Hematopoietic multipotent progenitor cell (in vitro differentiated cells): ENCODE results near the gene PPP6R2. TPM values are rescaled to one million over a fixed set of nuclear protein-coding genes. Genes with fewer than 3 reads are reported as not detected.
A peak's percentile ranks its signal among the peaks of the same experiment; 100 is the strongest.

Experiments
- DNase-seq, 3 donors: peaks; one replicate each; pipeline ENCODE4 v3.0.0-alpha.2; 2011 to 2015; ENCODE audit warnings: low read depth in 2 of 3, low spot score in 2 of 3
- total RNA-seq: library from RNA; depleted of rRNA; stranded (reverse); fragments of >200 nt; gene quantifications from one replicate; pipeline ENCODE4 v1.2.3, GENCODE V29; 2012

Gene PPP6R2
- total RNA-seq, 1 donor: 70.3 TPM

DNA sequence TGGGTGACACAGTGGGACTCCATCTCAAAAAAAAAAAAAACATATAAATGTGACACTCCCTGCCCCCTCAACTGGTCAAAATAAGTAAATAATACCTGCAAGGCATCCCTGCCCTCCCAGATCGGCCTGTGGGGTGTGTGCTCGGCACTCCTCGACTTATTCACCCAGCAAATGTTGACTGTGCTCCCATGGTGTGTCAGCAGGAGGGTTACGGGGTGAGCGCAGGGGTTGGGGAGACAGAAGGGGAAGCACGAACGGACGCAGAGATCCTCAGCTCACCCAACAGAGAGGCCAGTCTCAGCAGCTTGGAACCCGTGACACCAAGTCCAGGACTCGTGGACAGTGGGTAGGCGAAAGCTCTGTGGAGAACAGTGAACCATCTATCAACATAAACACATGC is 136.6 kb downstream of the PPP6R2 start:
- DNase-seq: no peak

DNA sequence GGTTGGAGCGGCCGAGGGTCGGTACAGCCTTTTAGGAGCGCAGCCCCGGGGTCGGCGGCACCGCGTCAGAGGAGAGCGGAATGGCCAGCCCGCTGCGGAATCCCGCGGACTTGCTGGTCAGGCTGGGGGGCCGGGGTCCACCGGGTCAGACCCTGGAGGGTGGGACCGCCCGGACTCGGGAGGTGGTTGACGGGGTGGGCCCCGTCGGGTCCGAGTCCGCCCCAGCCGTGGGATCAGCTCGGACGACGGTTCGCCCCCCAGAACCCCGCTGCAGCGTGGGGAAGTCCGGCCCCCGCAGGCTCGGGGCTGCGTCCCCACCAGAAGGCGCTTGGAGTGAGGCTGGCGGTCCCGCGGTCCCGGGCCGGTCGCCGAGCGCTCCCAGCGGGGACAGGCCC is 137.9 kb downstream of the PPP6R2 start:
- DNase-seq: no peak

DNA sequence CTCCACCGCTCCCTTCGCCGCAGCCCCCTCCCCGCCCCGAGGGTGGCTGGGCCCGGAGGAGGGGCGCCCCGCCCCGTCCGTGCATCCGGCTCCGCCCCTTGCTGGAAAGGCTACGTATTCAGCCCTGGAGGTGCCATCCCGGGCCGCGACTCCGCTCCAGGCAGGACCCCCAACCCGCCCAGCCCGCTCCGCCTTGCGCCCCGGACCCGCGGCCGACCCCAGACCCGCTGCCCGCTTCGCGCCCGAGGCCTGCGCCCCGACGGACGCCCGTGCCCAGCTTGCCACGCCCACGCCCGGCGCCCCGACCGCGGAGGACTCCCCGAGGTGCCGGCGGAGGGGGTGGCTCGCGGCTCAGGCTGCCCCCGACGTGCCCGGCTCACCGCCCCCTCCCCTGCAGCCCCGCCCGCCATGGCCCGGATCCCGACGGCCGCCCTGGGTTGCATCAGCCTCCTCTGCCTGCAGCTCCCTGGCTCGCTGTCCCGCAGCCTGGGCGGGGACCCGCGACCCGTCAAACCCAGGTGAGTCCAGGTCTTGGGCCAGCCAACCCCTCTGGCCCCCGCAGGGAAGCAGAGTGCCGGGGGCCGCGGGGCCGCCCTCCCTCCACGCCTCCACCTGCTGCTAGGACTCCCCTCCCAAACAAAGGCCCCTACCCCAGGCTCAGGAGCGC is 138.4 kb downstream of the PPP6R2 start, which contains the start of gene ADM2:
Gene ADM2, plus strand, starts transcription at position 104 of the 667 bp plus-strand sequence. Its CDS starts 305 bp downstream, at position 409.
- peak in 2 of 3 donors; percentile 47 to 56 for DNase-seq

DNA sequence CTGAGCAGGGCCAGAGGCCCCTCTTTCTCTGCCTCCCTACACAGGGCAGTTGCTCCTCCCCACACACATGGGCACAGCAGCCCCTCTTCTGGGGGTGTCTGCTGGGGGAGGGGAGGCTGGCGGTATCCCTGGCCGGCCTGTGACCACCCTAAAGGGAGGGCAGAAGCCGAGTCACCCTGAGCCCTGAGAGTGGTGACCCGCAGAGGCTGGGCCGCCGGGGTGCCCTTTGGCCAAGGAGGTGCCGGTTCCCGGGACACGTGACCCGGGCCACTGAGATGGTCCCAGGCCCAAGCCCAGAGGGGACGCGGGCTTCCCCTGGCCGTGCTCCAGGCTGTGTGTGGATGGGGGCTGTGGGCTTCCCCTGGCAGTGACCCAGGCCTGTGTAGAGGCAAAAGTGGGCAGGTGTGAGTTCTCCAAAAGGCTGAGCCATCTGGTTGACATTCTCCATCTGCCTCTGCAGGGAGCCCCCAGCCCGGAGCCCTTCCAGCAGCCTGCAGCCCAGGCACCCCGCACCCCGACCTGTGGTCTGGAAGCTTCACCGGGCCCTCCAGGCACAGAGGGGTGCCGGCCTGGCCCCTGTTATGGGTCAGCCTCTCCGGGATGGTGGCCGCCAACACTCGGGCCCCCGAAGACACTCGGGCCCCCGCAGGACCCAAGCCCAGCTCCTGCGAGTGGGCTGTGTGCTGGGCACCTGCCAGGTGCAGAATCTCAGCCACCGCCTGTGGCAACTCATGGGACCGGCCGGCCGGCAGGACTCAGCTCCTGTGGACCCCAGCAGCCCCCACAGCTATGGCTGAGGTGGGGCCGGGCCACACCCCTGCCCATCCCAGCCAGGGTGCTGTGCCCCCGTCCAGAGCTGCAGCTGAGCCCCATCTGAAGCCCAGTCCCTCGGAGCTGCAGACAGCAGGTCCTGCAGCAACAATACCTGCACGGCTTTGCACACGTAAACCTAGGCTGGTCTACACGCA is 139.3 kb downstream of the PPP6R2 start:
- DNase-seq: peak in 2 of 3 donors; percentile 52 to 54

- no peak for DNase-seq
These were observed 140.0 kb downstream of the PPP6R2 start for GRCh38 chr22:50483106-50483505.

GRCh38 chr22:50483556-50483955 is 140.4 kb downstream of the PPP6R2 start:
- no peak for DNase-seq

GRCh38 chr22:50483977-50484853 is 141.1 kb downstream of the PPP6R2 start:
- DNase-seq: no peak

GRCh38 chr22:50485221-50486131 is 142.3 kb downstream of the PPP6R2 start:
- DNase-seq: no peak

DNA sequence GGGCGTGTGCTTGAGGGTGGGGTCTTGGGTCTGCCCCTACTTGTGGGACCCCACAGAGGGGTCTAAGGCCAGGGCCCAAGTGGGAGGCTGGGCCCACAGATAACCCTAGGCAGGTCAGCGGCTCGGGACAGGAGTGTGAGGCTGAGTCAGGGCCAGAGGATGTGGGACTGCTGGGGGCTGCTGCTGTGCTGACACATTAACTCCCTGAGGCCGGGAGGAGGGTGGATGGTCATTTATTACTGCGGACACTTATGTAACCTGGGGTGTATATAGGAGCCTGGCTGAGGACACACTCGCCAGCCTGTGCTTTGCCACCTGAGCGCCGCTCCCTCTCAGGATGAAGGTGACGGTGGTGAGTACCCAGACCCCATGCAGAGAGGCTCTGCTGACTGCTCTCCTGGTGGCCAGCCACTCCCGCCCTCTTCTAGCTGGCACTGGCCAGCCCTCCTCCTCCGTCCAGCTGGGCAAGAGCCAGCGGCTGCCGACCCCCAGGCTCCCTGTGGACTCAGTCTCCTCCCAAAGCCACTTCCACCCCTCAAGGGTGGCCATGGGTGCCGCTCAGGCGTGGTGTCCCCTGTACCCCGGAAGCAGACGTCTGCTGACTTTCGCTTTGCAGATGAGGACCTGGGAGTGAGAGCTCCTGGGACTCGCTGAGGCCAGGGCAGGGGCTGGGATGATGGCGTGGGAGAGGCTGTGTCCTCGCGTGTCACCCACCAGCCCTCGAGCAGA is 143.6 kb downstream of the PPP6R2 start, which contains the start of gene MIOX:
Gene MIOX, plus strand, starts transcription at position 299 of the 729 bp plus-strand sequence. Its CDS starts 39 bp downstream, at position 338.
- no peak for DNase-seq

DNA sequence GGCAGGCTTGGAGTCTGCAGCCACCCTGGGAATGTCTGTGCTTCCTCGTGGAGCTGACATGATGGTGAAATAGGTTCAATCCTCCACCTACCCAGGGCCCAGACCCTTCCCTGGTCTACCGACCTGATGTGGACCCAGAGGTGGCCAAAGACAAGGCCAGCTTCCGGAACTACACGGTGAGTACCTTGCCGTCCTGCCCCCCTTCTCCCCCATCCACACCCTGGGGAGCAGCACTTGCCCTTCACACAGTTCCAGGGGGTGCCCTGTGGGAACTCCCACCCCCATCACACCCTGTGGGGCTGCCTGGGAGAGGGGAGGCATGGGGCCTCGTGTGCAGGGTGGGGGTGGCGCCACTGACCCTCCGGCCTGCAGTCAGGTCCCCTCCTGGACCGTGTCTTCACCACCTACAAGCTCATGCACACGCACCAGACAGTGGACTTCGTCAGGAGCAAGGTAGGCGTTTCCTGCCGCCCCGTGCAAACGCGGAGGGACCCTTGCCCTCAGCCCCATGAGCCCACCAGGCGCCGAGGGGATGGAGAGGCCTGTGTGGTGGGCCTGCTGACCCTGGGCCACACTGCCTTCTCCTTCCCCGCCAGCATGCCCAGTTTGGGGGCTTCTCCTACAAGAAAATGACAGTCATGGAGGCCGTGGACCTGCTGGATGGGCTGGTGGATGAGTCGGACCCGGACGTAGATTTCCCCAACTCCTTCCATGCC is 144.3 kb downstream of the PPP6R2 start:
- DNase-seq: no peak

- DNase-seq: no peak
These were observed 145.0 kb downstream of the PPP6R2 start for GRCh38 chr22:50488006-50488677.

DNA sequence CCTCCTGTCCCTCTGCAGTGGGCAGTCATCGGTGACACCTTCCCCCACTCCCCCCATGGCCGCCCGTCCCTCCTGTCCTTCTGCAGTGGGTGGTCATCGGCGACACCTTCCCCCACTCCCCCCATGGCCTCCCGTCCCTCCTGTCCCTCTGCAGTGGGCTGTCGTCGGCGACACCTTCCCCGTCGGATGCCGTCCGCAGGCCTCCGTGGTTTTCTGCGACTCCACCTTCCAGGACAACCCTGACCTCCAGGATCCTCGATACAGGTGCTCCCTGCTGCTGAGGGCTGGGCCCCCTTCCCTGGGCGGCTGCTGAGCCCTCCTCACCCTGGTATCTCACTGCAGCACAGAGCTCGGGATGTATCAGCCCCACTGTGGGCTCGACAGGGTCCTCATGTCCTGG is 145.8 kb downstream of the PPP6R2 start:
- no peak for DNase-seq

- DNase-seq: no peak
These were observed 146.5 kb downstream of the PPP6R2 start for GRCh38 chr22:50489363-50490243.

GRCh38 chr22:50490531-50491308 is 147.6 kb downstream of the PPP6R2 start:
- DNase-seq: peak in 1 of 3 donors; percentile 59
